SKM-1 treated with dmso at 0.1 percent for 144 hours (cell line): ENCODE data around the gene GPSM1.
"Not testable (repeated sequence)": the region's sequence is repeated elsewhere in the genome, so short reads cannot be mapped to it uniquely, and the experiment has no call there.

Experiments
- DNase-seq: peaks from one replicate; lab custom pipeline; 2025; ENCODE audit not compliant: unreplicated experiment; lab: John Stamatoyannopoulos, UW

Gene GPSM1

DNA sequence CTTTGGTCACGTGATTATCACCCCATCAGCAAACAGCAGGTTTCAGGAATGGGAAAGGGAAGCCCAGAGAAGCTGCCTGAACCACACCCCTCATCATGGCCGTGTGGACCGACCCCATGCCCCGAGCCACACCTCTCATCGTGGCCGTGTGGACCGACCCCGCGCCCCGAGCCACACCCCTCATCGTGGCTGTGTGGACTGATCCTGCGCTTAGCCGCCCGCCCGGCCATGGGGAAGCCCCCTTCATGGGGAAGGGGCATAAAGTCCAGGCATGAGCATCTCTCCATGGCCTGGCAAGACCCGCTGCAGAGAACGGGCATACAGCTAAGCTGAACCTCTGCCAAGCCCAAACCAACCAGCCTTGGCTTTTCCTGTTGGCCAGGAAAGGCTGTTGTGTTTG is 66.2 kb downstream of the GPSM1 start:
- DNase-seq = no peak

DNA sequence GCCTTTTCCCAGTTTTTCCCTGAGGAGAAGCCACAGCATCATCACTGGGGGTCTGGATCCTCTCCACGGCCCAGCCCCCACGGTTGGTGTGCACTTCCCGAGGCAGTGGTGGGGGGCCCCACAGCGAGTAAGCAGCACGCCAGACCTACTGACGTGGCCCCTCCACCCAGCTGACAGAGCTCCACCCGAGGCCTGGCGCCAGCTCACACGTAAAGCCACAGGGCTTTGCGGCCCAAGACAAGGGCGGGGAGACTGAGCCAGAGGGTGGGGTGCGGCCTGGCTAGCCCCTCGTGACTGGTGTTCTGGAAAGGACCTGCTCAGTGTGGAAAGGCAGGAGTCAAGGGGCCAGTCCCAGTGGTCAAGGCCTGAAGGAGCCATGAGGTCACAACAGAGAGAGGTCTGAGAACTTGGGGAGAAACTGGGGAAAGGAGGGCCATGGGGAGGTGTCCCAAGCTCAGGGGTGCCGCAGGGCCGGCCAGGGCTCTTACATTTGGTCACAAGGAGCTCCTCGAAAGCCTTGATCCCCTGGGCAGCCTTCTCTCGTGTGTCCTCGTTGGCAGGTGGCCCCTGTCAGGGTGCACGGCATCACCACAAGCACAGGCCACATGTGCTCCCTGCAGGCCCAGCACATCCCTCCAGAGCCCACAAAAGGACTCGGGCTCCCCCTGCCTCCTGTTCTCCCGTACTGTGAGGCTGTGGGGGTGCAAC is 67.1 kb downstream of the GPSM1 start:
- no peak for DNase-seq

DNA sequence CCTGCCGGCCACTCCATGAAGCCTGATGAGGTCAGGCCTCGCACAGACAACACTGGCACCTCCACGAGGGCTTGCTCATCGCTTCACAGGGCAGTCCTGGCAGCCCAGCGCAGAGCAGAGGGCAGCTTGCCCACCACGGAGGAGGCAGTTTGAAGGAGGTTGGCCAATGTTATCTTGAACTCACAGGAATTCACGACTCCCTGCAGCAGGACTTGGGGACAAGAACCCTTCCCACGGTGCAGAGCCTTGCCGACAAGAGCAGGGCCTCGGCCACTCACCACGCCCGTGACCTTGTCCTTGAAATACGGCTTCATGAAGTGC is 67.6 kb downstream of the GPSM1 start:
- no peak for DNase-seq

DNA sequence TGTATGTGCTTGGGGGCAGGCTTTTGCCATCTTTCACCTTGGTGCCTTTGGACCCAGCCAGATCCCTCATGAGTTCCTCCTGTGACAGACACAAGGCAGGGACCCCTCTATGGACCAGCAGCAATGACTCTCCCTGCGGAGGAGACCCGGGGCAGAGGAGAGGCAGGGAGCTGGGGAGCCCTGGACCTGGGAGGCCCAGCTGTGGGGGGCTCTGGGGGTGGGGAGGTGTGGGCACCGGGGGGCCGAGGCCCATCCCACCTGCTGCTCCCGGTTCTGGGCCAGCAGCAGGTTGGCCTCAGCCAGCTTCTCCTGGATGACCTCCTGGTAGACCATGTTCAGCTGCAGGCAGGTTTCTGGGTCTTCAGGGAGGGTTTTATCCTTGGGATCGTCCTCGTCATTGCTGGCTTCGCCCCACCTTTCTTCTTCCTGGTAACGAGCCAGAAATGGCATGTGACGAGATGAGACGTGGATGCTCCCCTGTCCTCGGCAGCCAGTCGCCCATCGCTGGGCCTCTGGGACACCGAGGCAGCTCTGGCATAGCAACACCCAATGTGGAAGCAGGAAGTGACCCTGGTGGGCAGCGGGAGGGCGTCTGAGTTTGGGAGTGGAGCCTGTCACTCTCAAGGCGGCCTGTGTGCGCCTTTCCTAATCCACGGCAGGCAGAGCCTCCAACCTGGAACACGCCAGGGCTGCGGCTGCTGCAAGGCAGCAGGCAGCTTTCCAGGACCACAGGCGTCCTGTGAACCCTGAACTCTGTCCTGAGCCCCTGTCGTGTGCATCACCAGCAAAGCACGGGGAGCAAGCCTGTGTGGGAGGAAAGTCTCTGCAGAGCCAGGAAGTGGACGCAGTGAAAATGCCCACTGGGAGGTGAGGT is 68.2 kb downstream of the GPSM1 start:
- DNase-seq = no peak

DNA sequence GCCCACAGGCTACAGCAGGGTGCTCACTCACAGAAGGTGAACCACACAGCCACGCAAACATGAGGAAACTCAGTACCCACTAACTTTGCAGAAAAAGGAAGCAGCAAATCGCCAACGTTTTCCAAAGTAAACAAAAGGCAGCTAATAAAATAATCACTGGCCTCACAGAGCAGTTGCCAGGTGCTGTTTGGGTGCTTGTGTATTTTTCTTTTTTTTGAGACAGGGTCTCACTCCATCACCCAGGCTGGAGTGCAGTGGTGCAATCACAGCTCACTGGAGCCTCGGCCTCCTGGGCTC is 68.8 kb downstream of the GPSM1 start:
- no peak for DNase-seq

DNA sequence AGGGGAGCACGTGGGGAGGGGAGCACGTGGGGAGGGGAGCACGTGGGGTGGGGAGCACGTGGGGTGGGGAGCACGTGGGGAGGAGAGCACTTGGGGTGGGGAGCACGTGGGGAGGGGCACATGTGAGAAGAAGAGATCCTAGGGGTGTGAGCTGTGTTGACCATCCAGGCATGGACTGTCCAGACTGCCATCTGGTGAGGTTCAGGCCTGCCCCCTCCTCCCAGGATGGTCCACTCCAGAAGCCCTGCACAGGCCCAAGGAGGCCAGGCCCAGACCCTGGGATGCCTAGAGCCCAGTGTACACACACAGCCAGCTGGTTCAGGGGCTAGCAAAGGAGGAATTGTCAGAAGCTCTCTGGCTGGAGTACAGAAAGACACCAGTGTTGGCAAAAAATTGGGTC is 70.3 kb downstream of the GPSM1 start:
- DNase-seq = no peak

DNA sequence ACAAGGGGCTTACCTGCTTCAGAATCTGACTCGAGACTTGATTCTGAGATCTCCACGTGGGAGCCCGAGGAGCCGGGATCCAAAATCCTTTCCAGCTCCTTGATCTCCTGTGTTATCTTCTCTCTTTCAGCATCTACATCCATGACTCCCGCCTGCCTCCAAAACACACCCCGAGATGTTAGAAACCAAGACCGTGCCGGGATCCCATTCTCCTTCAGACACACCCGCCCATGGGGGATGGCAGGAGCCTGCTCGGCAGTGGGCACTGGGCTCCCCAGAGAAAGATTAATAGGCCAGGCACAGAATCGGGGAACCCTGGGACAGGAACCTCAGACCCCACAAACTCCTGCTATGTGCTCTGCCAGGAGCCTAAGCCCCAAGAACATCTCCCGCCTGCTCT is 70.9 kb downstream of the GPSM1 start:
- DNase-seq = no peak

DNA sequence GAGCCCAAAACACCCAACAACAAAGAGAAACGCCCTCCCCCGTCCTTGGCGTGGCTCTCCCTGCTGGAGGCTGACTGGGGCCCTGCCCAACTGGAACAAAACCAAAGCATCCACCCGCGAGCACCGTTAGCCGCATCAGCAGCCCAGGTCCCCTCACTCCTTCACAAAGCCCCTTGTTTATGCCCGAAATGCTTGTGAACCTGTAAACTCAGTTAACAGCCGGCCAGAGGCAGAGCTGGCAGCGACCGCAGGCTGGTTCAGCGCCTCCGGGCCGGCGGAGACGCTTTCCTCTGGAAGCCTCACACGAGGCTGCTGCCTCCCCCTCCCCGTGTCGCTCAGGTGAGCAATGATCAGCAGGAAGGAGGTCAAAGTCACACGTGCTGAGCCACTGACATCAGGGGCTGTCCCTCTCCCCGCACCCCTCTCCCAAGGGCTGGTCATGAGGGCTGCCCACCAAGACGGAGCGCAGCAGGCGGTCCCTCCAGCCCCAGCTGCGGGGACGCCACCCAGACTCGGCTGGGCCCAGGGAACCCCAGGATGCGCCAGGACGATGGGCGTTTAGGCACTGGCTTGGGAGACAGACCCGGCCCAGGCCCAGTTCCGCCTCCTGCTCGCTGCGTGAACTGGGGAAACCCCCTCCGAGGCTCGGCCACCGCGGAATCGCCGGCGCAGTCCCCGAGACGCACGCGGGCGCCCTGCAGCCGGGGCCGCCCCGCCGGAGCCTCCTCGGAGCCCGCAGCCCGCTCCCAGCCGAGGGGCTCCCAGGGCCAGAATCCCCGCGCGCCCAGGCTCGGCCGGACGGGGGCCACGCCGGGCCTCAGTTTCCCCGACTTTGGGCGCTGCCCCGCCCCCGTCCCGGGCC is 72.1 kb downstream of the GPSM1 start:
- peak; percentile 6 for DNase-seq

DNA sequence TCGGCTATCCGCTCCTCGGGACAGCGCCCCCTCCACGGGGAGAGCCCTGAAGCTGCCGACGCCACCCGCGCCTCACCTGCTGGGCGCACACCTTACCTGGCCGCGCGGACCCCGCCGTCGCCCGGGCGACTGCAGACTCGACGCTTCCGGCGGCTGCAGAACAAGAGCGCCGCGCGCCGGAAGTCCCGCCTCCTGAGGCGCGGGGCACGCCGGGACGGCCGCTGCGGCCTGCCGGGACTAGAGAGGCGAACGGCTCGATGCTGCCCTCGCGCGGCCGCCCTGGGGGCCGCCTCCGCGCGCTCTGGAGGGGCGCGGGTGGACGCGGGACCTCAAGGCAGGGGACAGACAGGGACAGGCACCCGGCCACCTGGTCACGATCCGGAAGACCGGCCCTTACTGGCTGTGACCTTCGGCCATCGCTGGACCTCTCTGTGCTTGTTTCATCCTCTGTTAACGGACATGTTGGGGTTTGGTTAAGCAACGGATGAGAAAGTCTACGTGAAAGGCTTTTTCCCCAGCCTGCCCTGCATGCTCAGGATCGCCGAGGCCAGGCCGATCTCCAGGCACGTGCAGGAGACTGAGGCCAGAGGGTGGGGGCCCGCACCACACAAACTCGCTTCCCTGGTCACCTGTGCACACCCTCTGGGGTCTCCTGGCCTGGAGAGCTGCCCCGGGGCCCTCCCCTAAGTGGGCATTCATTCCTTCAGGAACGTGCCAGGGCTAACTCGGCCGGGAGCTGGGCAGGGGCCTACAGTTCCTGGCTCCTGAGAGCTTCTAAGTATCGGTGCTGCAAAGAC is 72.9 kb downstream of the GPSM1 start, which contains the start of gene SNAPC4:
TSS of gene SNAPC4 (minus strand) at position 133 of the 797 bp plus-strand sequence. CDS start 1,742 bp downstream, outside the sequence.
- DNase-seq = peak; percentile 77

DNA sequence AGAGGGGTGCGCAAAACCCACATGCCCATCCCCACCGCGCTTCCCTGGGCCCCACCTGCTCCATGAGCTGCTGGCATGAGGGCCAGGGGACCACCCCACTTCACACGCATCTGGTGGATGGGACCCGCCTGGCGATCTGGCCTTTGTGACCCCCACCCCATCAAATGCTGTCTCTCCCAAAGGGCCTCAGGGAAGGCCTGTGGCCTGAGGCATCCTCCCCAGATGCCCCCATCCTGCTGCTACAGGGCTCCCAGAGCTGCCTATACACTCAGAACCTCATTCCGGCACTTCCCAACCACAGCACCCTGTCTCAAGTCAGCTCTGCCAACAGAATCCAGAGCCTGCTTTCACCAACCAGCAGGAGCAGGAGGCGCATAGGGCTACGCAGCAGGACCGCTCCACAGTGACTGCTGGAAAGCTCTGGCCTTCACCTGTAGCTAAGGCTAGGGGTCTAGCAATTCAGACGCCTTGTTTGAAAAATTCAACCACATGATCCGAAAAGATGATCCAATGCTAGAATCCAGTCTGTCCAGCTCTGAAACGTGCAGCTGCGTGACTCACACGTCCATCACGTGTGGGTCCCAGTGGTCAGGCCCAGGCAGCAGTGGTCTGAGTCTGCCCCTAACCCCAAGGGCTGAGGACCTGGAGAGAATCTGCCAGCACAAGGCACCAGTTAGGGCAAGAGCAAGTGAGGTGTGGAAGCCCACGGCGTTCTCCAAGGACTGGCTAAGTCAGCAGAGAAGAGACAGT is 74.0 kb downstream of the GPSM1 start:
- no peak for DNase-seq

DNA sequence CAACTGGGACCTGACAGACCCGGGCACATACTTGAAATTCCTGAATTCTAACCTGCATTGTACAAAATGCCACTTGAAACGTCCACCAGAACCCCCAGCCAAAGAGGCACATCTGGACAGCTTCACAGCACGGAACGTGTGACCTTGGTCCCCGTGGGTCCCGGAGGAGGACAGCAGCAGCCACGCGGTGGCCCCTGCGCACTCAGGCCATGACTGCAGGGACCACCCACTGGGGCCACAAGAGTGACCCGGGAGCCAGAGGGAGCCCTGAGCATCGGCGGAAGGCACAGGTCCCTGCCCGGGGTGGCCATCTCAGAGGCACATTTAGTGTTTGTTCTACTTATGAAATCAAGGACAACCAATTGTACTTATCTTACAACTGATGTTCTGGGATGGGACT is 74.7 kb downstream of the GPSM1 start:
- DNase-seq = no peak

DNA sequence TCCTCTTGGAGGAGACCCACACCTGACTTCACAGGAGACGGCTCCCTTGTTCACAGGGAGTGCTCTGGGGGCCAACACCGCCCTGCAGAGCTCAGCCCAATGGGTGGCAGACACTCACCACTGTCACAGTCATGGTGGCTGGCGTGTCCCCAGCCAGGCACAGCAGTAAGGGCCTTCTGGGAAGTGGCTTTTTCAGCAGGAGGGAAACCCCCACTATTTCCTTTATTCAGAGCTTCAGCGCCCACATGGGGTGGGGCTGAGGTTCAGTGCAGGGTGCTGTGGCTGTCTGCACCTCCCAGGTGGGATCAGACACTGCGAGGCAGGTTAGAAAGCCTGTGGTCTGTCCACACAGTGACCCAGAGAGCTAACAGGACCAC is 76.2 kb downstream of the GPSM1 start:
- DNase-seq = no peak

DNA sequence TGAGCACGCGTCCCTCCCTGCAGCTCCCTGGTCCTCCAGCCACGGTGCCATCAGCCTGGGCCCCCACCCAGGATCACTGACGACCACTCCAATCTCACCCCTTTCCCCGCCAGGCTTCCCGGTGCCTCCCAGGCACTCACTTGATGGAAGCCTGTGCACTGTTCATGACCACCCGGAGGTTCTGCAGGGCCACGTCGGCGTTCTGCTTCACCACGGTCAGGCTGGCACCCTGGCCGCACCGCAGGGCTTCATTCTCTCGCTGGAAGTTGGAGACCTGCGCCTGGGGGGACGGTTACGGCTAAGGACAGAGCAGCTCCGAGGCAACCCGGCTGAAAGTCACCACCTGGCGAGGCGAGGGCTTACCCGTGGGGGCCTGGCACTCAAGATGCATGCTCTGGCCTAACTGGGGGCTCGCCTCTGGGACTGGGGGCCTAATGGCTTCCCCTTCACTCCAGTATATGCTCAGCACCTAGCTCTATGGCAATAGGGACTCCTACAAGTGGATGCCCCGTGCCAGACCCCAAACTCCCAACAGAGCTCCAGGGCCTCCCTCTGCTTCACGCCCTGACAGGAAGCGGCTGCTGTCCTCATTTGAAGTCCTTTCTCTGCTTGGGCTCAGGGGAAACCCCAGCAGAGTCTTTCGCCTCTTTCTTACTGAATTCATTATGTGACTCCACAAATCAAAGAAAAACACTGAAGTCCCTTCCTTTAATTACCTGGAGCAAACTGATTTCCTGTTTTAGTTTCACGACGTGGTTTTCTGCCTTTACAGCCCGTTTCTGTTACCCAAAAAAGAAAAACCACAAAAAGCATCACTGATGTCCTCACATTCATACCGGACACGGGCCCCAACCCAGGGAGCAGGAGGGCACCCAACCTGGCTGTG is 76.8 kb downstream of the GPSM1 start:
- DNase-seq = no peak

DNA sequence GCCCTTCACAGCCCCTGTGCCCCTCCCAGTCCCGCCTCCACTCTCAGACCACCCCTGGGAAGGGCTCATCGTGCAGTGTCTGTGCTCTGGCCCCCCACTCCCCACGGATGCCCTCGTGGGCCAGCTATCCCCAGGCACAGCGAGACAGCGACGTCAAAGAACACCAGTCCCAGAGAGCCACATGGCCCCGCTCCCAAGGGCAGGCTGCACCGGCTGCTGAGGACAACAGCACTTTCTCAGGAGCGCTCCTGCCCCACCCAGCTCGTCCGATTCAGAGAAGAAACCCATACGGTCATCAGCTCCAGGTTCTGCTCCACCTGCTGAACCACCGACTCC is 77.4 kb downstream of the GPSM1 start:
- no peak for DNase-seq

DNA sequence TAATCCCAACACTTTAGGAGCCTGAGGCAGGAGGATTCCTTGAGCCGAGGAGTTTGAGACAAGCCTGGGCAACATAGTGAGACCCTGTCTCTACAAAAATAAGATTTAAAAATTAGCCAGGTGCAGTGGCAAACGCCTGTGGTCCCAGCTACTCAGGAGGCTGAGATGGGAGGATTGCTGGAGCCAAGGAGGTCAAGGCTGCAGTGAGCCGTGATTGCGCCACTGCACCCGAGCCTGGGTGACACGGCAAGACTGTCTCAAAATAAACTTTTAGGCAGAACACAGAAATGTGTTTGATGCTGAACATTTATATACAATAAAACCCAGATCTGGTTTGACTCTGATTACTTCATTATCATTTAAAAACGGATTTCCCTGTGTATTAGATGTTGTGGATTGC is 78.1 kb downstream of the GPSM1 start:
- DNase-seq = no peak

DNA sequence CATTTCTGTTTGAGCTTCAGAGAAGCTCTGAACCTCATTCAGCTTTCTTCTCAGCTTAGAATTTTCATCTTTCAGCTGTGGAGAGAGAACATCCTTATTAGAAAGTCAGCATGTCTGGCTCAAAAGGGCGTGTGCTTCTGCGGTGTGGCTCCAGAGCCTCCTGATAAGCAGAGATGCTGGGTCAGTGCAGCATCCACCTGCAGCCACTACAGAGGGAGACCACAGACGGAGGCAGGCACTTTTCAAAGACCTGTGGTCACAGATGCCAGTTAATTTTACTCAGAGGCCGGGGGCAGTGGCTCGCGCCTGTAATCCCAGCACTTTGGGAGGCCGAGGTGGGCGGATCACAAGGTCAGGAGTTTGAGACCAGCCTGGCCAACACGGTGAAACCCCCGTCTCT is 78.6 kb downstream of the GPSM1 start:
- not testable (repeated sequence) for DNase-seq

DNA sequence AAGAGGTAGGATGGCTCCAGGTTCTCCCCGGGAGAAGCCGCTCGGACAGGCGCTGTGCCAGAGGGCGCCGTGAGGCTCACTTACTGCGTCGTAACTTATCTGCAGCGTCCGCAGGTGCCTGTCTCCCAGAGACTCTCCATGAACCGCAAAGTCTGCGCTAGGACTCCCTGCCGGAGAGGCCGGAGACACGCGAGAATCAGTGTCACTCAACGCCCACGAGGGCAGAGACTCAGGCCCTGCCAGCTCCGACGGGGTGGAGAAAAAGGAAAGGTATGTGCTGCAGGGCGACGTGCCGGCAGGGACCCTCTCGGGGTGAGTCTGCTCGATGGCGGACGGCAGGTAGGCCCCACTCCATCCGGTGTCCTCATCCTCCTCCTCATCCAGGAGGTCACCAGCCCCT is 79.7 kb downstream of the GPSM1 start:
- DNase-seq = not testable (repeated sequence)

DNA sequence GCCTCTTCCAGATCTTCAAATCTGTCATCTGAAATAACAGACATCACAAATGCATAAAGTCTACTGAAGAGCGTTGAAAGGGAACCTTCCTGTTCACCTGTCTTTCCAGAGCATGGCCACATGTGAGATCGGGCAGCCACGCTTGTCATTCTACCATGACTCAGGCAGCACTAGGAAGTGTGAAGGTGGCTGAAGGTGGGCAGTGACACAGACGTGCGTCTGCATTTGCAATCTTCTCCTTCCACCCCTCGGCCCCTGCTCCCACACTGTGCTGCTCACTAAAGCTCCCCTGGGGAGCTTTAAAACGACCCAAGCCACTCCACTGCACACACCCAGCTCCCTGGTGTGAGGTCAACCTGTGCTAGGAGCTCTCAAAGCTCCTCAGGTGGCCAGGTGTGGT is 80.6 kb downstream of the GPSM1 start:
- no peak for DNase-seq
